Raji (cell line): ENCODE measurements around the gene WTIP.

Source experiments
- POLR2A ChIP-seq: IDR thresholded peaks from 2 replicates; pipeline ENCODE4 v1.6.1; 2011; ENCODE audit warnings: low read depth, low read length, control low read depth; ENCODE audit not compliant: insufficient read depth

WTIP gene

DNA sequence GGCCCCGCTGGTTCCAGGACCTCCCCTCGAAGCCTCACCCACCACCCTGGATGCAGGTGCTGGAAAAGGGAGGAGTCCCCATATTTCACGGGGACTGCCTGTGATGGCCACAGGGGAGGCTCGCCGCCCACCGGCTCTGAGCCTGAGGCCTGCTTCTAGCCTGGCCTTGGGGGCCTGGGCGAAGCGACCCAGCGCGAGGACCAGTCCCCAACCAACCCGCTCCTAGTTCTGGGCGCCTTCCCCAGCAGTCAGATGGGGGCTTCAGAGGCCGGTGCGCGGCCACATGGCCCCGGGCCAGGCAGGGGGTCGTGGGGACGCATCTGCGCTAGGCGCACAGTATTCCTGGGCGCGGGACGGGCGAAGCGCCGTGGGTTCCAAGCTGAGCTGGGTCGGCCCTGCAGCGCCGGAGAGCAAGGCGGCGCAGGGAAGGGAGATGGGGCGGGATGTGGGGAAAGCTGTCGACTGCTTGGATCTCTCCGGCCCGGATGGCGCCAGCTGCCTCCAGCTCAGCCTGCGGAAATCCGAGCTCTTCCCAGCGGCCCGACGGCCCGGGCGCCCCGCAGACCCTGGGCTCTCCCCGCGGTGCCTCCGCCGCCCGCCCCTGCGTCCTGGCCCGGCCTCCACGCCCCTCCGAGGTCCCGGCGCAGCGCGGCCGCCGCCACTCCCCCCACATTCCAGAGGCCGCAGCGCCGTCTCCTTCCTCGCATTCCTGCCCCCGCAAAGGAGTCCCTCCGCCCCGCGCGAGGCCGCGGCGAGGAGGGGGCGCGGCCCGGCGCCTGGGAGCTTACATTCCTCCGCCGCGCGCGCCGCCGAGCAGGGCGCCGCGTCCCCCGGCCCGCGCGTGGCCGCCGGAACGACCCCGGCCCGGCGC, at the start of gene WTIP:
WTIP (plus strand) TSS at position 788 of the 871 bp plus-strand sequence. CDS start 217 bp downstream, outside the sequence.
- TF ChIP-seq POLR2A: no peak

DNA sequence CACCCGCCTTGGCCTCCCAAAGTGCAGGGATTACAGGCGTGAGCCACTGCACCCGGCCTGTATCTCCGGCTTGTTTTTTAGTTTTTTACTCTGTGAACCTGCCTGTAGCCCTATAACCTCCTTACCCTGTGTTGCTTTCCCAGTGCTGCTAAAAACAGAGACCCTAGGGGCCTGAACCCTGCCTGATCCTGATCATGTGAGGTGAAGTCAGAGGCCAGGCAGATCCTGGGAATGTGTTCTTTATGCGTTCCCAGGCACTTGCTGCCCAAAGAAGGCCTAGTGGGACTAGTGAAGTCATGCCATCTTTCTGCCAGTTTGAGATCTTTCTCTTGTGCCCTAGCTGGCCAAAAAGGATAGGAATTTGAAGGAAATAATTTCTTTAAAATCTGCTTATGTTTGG, 48.8 kb upstream of the WTIP start:
- no peak for TF ChIP-seq POLR2A

DNA sequence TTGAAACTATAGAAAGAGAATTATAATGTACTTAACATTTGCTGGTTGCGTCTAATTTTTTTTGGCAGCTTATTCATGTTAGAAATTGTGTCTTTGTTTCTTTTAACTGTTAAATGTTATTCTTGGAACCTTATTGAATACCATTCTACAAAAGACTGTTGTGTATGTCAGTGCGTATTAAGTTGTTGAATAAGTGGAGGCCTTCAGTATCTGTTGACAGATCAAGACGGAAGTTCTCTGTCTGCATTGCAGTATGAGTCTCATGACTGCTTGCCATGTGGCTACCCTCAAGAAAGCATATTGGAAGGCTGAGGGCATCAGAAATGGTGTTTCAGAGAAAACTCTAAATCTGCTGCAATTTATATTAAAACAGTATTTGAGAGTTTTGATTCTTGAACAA, 44.8 kb upstream of the WTIP start:
- no peak for TF ChIP-seq POLR2A

DNA sequence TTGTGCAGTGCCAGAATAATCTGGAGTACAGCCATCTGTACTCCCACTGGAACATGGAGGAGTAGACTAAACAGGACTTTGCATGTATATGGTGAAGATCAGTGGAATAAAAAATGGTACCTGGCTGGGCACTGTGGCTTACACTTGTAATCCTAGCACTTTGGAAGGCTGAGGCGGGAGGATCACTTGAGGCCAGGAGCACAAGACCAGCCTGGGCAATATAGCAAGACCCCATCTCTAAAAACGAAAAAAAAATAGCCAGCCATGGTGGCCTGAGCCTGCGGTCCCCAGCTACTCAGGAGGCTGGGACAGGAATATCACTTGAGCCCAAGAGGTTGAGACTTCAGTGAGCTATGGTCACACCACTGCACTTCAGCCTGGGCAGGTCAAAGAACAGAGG, 33.4 kb upstream of the WTIP start:
- TF ChIP-seq POLR2A: no peak

DNA sequence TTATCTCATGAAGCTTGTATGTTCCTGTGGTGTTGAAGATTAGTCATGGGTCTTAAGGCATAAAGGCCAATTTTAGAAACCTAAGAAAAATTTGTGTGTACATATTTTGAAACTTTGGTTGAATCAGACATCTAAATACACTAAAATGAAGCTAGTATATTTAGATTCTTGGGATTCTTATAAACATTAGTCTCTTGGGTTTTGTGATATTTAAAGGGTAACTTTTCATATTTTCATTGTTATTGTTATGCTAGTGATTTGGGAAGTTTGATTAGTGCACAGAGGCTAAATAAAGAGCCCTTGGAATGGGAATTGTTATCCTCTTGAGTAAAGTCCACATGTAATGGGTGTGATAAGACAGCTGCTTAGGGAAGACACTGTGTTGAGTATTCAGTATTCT, 28.8 kb upstream of the WTIP start:
- no peak for TF ChIP-seq POLR2A

DNA sequence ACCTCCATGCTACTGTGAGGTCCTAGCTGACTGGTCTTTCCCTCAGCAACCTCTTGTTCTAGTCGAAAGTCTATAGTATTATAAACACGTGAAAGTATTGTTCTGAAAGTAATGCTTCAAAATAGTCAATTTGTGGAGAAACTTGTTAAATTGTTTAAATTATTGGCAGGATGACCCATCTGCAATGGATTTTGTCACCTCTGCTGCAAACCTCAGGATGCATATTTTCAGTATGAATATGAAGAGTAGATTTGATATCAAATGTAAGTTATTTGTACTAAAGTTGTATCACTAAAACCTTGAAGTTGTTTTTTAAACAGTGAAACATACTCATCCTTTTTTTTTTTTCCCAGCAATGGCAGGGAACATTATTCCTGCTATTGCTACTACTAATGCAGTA, 27.5 kb upstream of the WTIP start:
- TF ChIP-seq POLR2A: no peak

DNA sequence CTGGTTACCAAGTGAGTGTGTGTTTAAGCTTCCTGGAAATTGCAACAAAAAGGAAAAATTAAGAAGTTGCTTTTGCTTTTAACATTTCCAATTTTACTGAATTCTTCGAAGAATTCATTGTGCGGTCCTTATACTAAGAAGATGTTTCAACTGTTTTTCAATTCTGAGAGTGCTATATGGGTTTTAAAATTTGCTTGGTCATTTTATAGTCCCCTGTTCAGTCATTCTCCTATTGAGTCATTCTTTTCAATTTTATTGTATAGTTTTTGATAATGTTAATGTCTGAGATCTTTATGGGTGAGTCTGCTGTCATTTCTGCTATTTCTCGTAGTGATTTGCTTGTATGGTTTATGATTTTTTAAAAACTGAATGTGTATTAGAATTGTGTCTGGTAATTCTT, 26.9 kb upstream of the WTIP start:
- no peak for TF ChIP-seq POLR2A

DNA sequence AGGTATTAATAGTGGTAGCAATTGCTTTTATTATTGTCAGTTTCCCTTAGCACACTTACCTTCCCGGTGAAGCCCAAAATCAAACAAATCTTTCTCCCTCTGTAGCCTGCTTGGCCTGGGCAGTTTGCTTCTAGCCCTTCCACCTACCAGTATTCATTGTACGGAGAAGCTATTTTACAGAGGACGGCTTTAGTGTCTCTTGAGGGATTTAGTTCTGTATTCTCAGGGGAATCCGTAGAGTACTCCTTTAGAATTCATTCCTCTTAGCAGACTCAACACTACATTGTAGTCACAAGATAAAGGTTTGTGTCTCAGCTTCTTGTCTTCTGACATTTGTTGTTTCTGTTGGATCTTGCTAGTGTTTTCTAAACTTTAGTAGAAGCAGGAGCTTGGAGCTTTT, 24.1 kb upstream of the WTIP start:
- TF ChIP-seq POLR2A: no peak

DNA sequence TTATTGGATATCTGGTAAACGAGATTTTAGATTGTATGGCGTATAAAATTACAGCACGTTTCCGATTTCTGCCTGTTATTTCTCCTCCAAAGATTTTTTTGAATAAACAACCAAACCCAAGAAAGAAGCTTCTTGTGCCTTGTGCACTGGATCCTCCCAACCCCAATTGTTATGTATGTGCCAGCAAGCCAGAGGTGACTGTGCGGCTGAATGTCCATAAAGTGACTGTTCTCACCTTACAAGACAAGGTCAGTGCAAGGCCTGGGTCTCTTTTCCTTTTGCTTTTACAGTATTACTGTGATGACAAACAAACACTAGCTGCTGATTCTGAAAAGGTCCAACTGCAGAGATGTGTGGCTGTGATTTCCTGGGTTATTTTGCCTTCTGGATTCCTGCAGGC, 22.9 kb upstream of the WTIP start:
- TF ChIP-seq POLR2A: no peak

DNA sequence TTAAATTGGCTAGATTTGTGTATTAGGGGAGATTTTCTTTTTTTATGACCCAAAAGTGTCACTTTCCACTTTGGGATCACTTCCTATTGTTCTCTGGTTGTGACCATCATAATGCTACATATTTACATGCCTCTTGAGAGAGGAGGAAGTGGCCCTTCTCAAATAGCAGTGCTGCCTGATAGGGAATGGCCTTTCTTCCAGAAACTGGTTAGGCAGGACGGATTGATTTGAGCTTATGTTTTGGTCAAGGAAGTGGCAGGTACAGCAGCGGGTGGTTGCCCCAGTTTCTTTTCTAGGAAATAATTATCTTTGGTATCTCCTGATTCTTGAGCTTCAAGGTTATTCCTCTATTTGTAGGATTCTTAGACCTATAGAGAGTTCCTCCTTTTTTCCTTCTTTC, 21.9 kb upstream of the WTIP start:
- no peak for TF ChIP-seq POLR2A

DNA sequence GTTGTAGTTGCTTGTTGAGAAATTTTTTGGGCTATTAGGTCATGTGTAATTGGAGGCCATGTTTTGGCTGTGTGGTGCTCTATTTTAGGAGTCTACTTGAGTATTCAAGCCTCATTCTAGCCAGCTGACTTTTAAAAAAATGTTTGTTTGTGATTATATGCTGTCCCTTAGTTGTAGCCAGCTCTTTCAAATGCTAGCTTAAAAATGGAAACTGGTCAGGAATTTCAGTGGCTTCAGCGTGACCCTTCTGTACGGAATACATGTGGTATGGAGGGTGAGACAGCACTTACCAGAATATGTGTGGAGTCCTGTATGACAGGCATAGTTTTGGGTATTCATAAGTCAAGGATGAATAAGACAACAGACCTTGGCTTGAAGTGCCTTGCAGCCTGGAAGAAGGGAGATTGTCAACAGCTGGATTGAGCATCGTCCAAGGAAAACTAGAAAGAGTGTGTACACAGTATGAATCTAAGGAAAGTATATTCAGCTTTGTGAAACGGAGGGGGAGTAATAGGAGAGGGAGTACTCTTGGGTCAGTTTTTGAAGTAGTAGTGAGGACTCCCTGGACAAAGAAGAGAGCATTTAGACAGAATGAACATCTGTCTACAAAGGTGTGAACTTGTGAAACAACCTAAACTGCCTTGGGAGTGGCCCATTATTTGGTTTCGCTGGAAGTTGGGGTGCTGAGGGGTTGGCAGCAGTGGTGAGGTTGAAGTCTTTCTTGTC, 20.0 kb upstream of the WTIP start:
- no peak for TF ChIP-seq POLR2A

DNA sequence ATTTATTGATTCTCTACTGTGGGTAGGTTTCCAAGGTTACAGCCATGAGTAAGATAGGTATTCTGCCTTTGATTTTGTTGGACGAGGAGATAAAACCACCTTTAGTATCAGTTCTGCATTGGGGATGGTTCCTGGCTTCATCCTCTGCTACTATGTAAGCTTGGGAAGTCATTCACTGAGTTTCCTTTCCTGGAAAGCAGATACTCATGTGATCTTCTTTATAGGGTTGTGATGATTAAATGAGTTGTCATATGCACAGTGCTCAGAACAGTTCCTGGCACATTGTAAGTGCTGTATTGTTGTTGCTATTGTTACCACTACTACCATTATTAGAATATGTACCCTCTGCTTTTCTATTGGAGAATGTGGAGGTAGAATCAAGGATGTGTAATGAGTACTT, 13.1 kb upstream of the WTIP start:
- TF ChIP-seq POLR2A: no peak

DNA sequence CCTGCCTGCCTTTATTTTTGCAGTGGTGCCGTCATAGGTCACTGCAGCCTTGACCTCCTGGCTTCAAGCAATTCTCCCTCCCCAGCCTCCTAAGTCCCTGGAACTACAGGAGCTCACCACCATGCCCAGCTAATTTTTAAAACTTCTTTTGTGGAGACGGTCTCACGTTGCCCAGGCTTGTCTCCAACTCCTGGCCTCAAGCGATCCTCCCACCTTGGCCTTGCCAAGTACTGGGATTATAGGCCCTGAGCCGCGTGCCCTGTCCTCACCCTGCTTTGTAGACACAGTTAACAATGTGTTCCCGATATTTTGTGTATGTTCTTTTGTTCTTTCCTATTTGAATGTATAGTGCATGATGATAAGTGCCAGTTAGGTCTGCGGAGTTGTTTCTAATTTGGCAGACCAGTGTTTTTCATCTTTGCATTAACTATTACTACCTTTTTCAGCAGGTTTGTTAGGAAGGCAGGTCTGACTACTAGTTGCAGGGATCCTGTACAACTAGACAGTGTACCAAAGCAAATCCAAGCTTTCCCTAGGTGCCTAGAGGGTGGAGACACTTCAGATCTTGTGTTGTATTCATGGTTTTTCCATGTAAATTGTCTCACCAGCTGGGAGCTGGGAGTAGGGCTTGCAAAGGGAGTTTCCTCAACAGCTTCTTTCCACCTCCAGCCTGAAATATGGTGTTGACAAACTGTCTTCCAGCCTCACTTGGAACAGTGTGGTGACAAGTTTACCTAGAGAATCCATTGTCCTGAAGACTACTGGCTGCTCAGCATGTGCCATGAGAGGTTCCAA, 9.5 kb upstream of the WTIP start:
- TF ChIP-seq POLR2A: no peak

DNA sequence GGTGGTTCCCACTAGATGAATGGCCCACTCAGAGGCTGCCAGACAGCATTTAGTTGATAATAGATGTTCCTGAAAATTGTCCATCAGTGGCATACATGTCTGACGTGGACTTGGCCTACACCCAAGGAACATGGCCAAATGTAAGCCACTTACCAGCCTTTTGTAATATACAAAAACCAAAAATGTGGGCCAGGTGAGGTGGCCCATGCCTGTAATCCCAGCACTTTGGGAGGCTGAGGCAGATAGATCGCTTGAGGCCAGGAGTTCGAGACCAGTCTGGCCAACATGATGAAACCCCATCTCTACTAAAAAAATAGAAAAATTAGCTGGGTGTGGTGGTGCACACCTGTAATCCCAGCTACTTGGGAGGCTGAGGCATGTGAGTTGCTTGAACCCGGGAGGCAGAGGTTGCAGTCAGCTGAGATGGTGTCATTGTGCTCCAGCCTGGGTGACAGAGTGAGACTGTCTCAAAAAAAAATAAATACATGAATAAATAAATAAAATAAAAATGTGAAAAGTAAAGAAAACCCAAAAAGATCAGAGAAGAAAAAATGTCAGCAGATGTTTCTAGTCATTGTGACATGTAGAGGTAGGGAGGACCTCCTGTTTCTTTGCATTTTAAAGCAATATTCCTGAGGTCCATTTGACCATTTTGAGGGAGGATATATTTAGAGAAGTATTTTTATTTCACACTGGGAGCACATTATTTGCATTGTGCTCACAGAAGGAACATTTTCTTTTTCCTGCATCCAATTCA, 7.1 kb upstream of the WTIP start:
- TF ChIP-seq POLR2A: no peak
